CD4-positive, alpha-beta T cell (primary cell): ENCODE measurements around the gene HIPK4. TPM values are rescaled to one million over a fixed set of nuclear protein-coding genes. Genes with fewer than 3 reads are reported as not detected.
A peak's percentile ranks its signal among the peaks of the same experiment; 100 is the strongest.
"Not testable (repeated sequence)": the region's sequence is repeated elsewhere in the genome, so short reads cannot be mapped to it uniquely, and the experiment has no call there.

Experiments used
- ATAC-seq: fragments of 200-7000 bp; cut with Tn5 transposase; one replicate; pipeline ENCODE4 v1.10.0; 2022; ENCODE audit warnings: mild to moderate bottlenecking; ENCODE audit not compliant: poor library complexity
- CTCF ChIA-PET: fragments of 350-600 bp; sonication (Branson Sonifier 250); formaldehyde crosslinking; loops from one replicate; lab custom pipeline; 2021; ENCODE audit warnings: antibody characterized with exemption, inconsistent platforms; lab: Charles Lee
- POLR2A ChIA-PET: fragments of 350-600 bp; sonication (Branson Sonifier 250); formaldehyde crosslinking; loops from one replicate; lab custom pipeline; 2021; ENCODE audit warnings: antibody characterized with exemption, inconsistent platforms; lab: Charles Lee
- DNase-seq, 14 experiments: peaks; one replicate each; pipeline ENCODE4 v3.0.0-alpha.2; 2013 to 2020; ENCODE audit warnings: mixed read lengths in 2 of 14
- H3K27ac ChIP-seq, 2 donors: one replicate each; pipeline versions ENCODE4 v1.5.1 to v1.7.0; 2013; ENCODE audit warnings: low read length in 2 of 2, low read depth in 1 of 2, mild to moderate bottlenecking in 1 of 2
- H3K27me3 ChIP-seq, 2 experiments: 1 replicate in 1 of 2; 2 replicates in 1 of 2; pipeline versions ENCODE4 v1.6.1 to v1.7.0; 2013; ENCODE audit warnings: low read length in 2 of 2, control low read depth in 1 of 2, mild to moderate bottlenecking in 1 of 2, moderate library complexity in 1 of 2; ENCODE audit not compliant: insufficient read depth in 2 of 2, control insufficient read depth in 1 of 2
- H3K36me3 ChIP-seq: one replicate; pipeline ENCODE4 v1.6.1; 2013; ENCODE audit warnings: low read length, control low read depth; ENCODE audit not compliant: insufficient read depth
- H3K4me1 ChIP-seq: one replicate; pipeline ENCODE4 v1.6.1; 2013; ENCODE audit warnings: low read length, control low read depth; ENCODE audit not compliant: insufficient read depth
- H3K4me3 ChIP-seq: one replicate; pipeline ENCODE4 v1.5.1; 2013; ENCODE audit warnings: mild to moderate bottlenecking, low read length, moderate library complexity
- H3K9me3 ChIP-seq, 2 experiments: 1 replicate in 1 of 2; 2 replicates in 1 of 2; pipeline versions ENCODE4 v1.6.1 to v1.7.0; 2013; ENCODE audit warnings: low read length in 2 of 2, mild to moderate bottlenecking in 2 of 2, control low read depth in 1 of 2, moderate library complexity in 1 of 2; ENCODE audit not compliant: control insufficient read depth in 1 of 2, insufficient read depth in 1 of 2
- H3K27ac Mint-ChIP-seq: one replicate; pipeline ENCODE4 v1.8.0; 2020; ENCODE audit warnings: mixed read lengths
- H3K27me3 Mint-ChIP-seq: one replicate; pipeline ENCODE4 v1.8.0; 2021; ENCODE audit warnings: mixed read lengths
- H3K36me3 Mint-ChIP-seq: one replicate; pipeline ENCODE4 v1.8.0; 2021; ENCODE audit warnings: low read depth, mixed read lengths
- H3K4me1 Mint-ChIP-seq: one replicate; pipeline ENCODE4 v1.8.0; 2021; ENCODE audit warnings: low read depth, mixed read lengths
- H3K4me3 Mint-ChIP-seq: one replicate; pipeline ENCODE4 v1.8.0; 2020; ENCODE audit warnings: mild to moderate bottlenecking, mixed read lengths
- H3K9me3 Mint-ChIP-seq: one replicate; pipeline ENCODE4 v1.8.0; 2020; ENCODE audit warnings: mixed read lengths
- CTCF ChIP-seq: fragments of 200-600 bp; IDR thresholded peaks from one replicate; pipeline ENCODE4 v1.8.0; 2022; ENCODE audit warnings: antibody characterized with exemption, mild to moderate bottlenecking
- intact Hi-C, 2 experiments: fragments of 100-400 bp; cut with DNase I in 1 of 2; cut with micrococcal nuclease in 1 of 2; formaldehyde crosslinking; loops; one replicate each; pipeline versions ENCODE4 v1.15.1 to v1.9.0; 2023 to 2025; cut with DNase I, micrococcal nuclease
- polyA plus RNA-seq, 2 donors: library from polyadenylated mRNA; unstranded; fragments of 120-200 nt; gene quantifications; one replicate each; pipeline ENCODE4 v1.2.1, GENCODE V29; 2013
- total RNA-seq, 174 experiments: library from RNA in 2 of 174; stranded (reverse) in 2 of 174; gene quantifications; one replicate each; pipeline ENCODE4 v1.2.3 and lab custom pipeline; 2021 to 2026

Gene HIPK4
- total RNA-seq (under 1 TPM; 0.08 to 0.11 TPM), total RNA-seq (lab: John Stamatoyannopoulos, UW) (0 to 0.43 (median 0.06) reads per million in 172 experiments)
- polyA plus RNA-seq (2013, experiment 1 of 2), result 0.05 TPM
- 0.08 TPM for polyA plus RNA-seq (2013, experiment 2 of 2)

- no peaks in the 10 kb centered on the region for H3K36me3 Mint-ChIP-seq
- Histone ChIP-seq H3K9me3 (no peaks in the 10 kb centered on the region), H3K27ac (no peak within 1 kb of the TSS), H3K36me3 (no peaks in the 10 kb centered on the region), H3K4me3 (no peak within 1 kb of the TSS), H3K4me1 (no peaks in the 10 kb centered on the region), H3K27me3 (no peaks in the 10 kb centered on the region)
- ChIA-PET POLR2A (no interaction called here), CTCF (no interaction called here)
- no peaks in the 10 kb centered on the region for H3K9me3 Mint-ChIP-seq
- ATAC-seq (no peak), DNase-seq (no peak)
- H3K4me3 Mint-ChIP-seq, result no peak within 1 kb of the TSS
- no peak within 1 kb of the TSS for H3K27ac Mint-ChIP-seq
- TF ChIP-seq CTCF, result no peak
- intact Hi-C loops, result no loop called here
- no peaks in the 10 kb centered on the region for H3K27me3 Mint-ChIP-seq
- H3K4me1 Mint-ChIP-seq, result no peaks in the 10 kb centered on the region
These were observed at the start of gene HIPK4 for GRCh38 chr19:40390084-40390742. TSS of gene HIPK4 (minus strand) at chr19:40390181. CDS start at chr19:40389902, 279 bp downstream.

- no peak for ATAC-seq
- Histone ChIP-seq H3K27me3 (no peaks in the 10 kb centered on the region), H3K27ac (no peak overlapping the region), H3K4me3 (no peak overlapping the region), H3K9me3 (no peaks in the 10 kb centered on the region), H3K4me1 (peaks cover 20% of the 10 kb centered on the region), H3K36me3 (peaks cover 21% of the 10 kb centered on the region)
- H3K36me3 Mint-ChIP-seq, result peaks cover 15% of the 10 kb centered on the region
- no peak overlapping the region for H3K27ac Mint-ChIP-seq
- peaks cover 24% of the 10 kb centered on the region for H3K4me1 Mint-ChIP-seq
- no peak for TF ChIP-seq CTCF
- CTCF ChIA-PET, result no interaction called here
- H3K9me3 Mint-ChIP-seq, result no peaks in the 10 kb centered on the region
- no peaks in the 10 kb centered on the region for H3K27me3 Mint-ChIP-seq
- intact Hi-C loops, result no loop called here
- no peak for DNase-seq
- H3K4me3 Mint-ChIP-seq, result peak overlapping the region; percentile 38
- POLR2A ChIA-PET, result interaction anchor here (1.5 kb wide), 1 partner anchor 12 kb away, joined by 10 read pairs; the partner anchor contains the start of gene SERTAD1
These were observed 48.3 kb upstream of the HIPK4 start for GRCh38 chr19:40438284-40438683.

GRCh38 chr19:40433391-40434216 is 43.6 kb upstream of the HIPK4 start:
- Mint-ChIP-seq H3K4me3 (peak overlapping the region; percentile 95), H3K27ac (peak overlapping the region; percentile 93), H3K27me3 (no peaks in the 10 kb centered on the region), H3K36me3 (peaks cover 4% of the 10 kb centered on the region), H3K4me1 (peaks cover 14% of the 10 kb centered on the region), H3K9me3 (no peaks in the 10 kb centered on the region)
- H3K27me3 ChIP-seq, result no peaks in the 10 kb centered on the region
- CTCF ChIA-PET, result interaction anchor here (1.4 kb wide), 1 partner anchor 13 kb away, joined by 6 read pairs; no protein-coding TSS in a partner anchor
- H3K9me3 ChIP-seq, result no peaks in the 10 kb centered on the region
- peaks cover 15% of the 10 kb centered on the region for H3K4me1 ChIP-seq
- POLR2A ChIA-PET, result interaction anchor here (1.1 to 4.2 kb wide), 5 partner anchors 7 to 32 kb away, joined by 3 to 23 read pairs (median 7); partner anchors contain the start of genes BLVRB, SERTAD1 and SERTAD3
- intact Hi-C loops, result no loop called here
- peak overlapping the region; percentile 56 to 58 for H3K27ac ChIP-seq
- H3K36me3 ChIP-seq, result no peaks in the 10 kb centered on the region
- ATAC-seq (peak; percentile 88), DNase-seq (peak; percentile 22 to 78 (median 48))
- TF ChIP-seq CTCF, result no peak
- H3K4me3 ChIP-seq, result peak overlapping the region; percentile 50

- H3K36me3 Mint-ChIP-seq, H3K27ac ChIP-seq, H3K27me3 Mint-ChIP-seq, DNase-seq, H3K9me3 Mint-ChIP-seq, intact Hi-C loops, ATAC-seq, H3K36me3 ChIP-seq, H3K9me3 ChIP-seq, H3K4me3 ChIP-seq, H3K27me3 ChIP-seq: not testable (repeated sequence)
- H3K4me1 ChIP-seq, result peaks cover 15% of the 10 kb centered on the region
- H3K4me3 Mint-ChIP-seq, result peak overlapping the region; percentile 95
- H3K4me1 Mint-ChIP-seq, result peaks cover 14% of the 10 kb centered on the region
- peak overlapping the region; percentile 93 for H3K27ac Mint-ChIP-seq
- ChIA-PET CTCF (interaction anchor here (1.4 kb wide), 1 partner anchor 12 kb away, joined by 6 read pairs; no protein-coding TSS in a partner anchor), POLR2A (interaction anchor here (0.7 to 4.2 kb wide), 4 partner anchors 8 to 230 kb away, joined by 5 to 23 read pairs (median 10); partner anchors contain the start of gene SERTAD3)
These were observed 42.8 kb upstream of the HIPK4 start for GRCh38 chr19:40432760-40433159.
